Mucosa of rectum (tissue), 2 donors: ENCODE measurements around the gene MMP20.

ENCODE experiments used
- H3K27ac ChIP-seq, 2 donors: one replicate each; pipeline ENCODE4 v1.7.0; 2013; ENCODE audit warnings: inconsistent platforms in 2 of 2, low read depth in 2 of 2, low read length in 2 of 2
- H3K27me3 ChIP-seq, 2 donors: one replicate each; pipeline ENCODE4 v1.7.0; 2013; ENCODE audit warnings: low read length in 2 of 2; ENCODE audit not compliant: control insufficient read depth in 2 of 2, insufficient read depth in 2 of 2
- H3K36me3 ChIP-seq, 2 donors: one replicate each; pipeline ENCODE4 v1.7.0; 2013; ENCODE audit warnings: low read length in 2 of 2; ENCODE audit not compliant: control insufficient read depth in 2 of 2, insufficient read depth in 2 of 2
- H3K4me1 ChIP-seq, 2 donors: one replicate each; pipeline ENCODE4 v1.7.0; 2013; ENCODE audit warnings: low read length in 2 of 2, mild to moderate bottlenecking in 1 of 2; ENCODE audit not compliant: control insufficient read depth in 2 of 2, insufficient read depth in 2 of 2
- H3K4me3 ChIP-seq, 2 donors: one replicate each; pipeline ENCODE4 v1.7.0; 2013; ENCODE audit warnings: low read length in 2 of 2
- H3K9ac ChIP-seq, 2 donors: one replicate each; pipeline ENCODE4 v1.7.0; 2013; ENCODE audit warnings: low read length in 2 of 2, low read depth in 1 of 2, mild to moderate bottlenecking in 1 of 2
- H3K9me3 ChIP-seq, 2 donors: one replicate each; pipeline ENCODE4 v1.7.0; 2013; ENCODE audit warnings: low read length in 2 of 2; ENCODE audit not compliant: control insufficient read depth in 2 of 2
- donor health status: healthy.
- donor health status: Normal muscosa, but diverticular disease.

The MMP20 gene

DNA sequence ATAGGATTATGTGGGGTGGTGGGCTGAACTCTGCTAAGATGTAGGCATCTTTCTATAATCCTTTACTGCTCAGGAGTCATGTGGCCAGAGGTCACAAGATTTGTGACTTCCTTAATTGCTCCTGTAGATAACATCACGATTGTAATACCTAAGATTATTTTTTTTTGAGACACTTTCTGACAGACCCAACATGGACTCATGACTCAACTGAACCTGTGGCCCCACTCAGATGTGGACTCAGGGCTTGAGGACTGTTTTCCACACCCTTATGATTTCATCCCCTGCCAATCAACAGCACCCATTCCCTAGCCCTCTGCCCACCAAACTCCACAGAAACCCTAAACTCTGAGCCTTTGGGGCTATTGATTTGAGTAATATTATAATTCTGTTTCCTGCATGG lies 59.0 kb downstream of the MMP20 start:
- H3K4me1 ChIP-seq: no peaks in the 10 kb centered on the region
- H3K9me3 ChIP-seq: no peaks in the 10 kb centered on the region
- H3K4me3 ChIP-seq: no peak overlapping the region
- H3K9ac ChIP-seq: no peak overlapping the region
- no peaks in the 10 kb centered on the region for H3K27me3 ChIP-seq
- H3K36me3 ChIP-seq: no peaks in the 10 kb centered on the region
- H3K27ac ChIP-seq: no peak overlapping the region

DNA sequence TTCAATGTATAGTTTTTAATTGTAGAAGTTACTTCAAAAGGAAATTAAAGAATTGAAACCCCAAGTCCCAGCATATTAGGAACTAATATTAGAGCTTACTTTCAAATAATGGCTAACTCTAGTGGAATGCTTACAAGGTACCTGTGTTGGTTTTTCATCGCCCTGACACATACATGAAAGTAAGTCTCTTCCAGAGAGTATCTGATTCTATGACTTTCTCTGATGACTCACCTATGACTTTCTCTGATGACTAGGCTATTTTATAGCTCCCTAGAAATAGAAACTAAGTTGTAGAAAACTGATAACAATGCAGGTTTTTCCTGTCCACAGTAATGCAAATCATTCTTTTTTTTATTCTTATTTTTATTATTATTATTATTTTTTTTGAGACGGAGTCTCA lies 61.0 kb downstream of the MMP20 start:
- Histone ChIP-seq H3K4me1 (no peaks in the 10 kb centered on the region), H3K27ac (no peak overlapping the region), H3K27me3 (no peaks in the 10 kb centered on the region), H3K4me3 (no peak overlapping the region), H3K9me3 (no peaks in the 10 kb centered on the region), H3K9ac (no peak overlapping the region), H3K36me3 (no peaks in the 10 kb centered on the region)

DNA sequence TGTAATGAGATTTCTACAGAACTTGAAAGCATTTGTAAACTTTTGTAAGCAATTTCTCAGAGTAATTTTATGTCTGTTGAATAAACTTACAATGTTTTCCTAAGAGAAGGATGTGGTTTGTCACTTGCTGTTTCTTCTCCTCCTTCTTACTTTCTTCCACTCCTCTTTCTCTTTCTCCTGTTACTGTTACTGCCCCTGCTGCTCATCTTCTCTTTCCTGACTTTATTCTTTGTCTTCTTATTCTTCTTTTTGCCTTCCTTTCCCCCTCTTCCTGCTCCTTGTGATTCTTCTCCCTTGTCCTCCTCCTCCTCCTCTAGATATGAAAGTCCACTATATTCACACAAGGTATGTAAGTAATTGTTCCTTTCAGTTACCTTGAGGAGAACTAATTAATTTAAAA lies 63.5 kb downstream of the MMP20 start:
- H3K27me3 ChIP-seq: no peaks in the 10 kb centered on the region
- no peak overlapping the region for H3K27ac ChIP-seq
- H3K9me3 ChIP-seq: no peaks in the 10 kb centered on the region
- no peaks in the 10 kb centered on the region for H3K4me1 ChIP-seq
- H3K36me3 ChIP-seq: no peaks in the 10 kb centered on the region
- no peak overlapping the region for H3K9ac ChIP-seq
- no peak overlapping the region for H3K4me3 ChIP-seq

DNA sequence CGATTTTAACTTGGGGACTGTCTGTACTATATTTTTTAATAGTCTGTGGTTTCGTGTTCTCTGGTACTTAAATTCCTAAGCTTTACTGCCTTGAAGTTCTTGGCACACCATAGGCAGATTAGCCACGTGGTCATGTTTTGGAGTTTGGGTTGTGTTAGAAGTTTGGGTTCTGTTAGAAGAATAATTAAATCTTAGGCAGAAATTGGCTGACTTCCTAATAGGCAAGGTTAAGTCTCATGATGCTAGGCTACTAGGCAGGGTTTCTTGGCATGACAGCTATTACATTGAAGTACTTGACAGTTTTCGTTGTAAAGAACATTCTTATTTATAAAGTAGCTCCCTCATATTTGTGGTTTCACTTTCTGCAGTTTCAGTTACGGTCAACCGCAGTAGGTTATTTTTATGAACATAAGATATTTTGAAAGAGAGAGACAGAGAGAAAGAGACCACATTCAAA lies 64.5 kb downstream of the MMP20 start:
- Histone ChIP-seq H3K9ac (no peak overlapping the region), H3K4me3 (peak overlapping the region in 1 of 2 donors; percentile 56), H3K9me3 (no peaks in the 10 kb centered on the region), H3K27me3 (no peaks in the 10 kb centered on the region), H3K36me3 (no peaks in the 10 kb centered on the region), H3K4me1 (no peaks in the 10 kb centered on the region), H3K27ac (peak overlapping the region in 1 of 2 donors; percentile 23)

DNA sequence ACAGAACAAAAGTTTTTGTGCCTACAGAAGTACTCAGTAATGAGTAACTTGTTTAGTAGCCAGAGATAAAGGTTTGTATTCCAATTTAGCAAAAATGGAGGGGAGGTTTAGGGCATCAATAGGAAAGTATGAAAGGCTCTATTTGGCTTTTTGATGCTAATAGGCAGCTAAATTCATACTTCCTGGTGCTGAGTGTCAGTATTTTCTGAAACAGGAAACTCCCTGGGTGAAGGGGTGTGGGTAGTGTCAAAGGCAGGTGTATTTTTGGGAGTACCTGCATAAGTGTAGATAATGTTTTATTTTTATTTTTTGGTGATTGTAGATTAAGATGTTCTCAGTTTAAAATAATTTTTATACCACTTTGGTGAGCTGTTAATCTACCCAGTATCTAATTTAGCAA lies 65.3 kb downstream of the MMP20 start:
- Histone ChIP-seq H3K27ac (no peak overlapping the region), H3K9ac (no peak overlapping the region), H3K4me3 (no peak overlapping the region)

DNA sequence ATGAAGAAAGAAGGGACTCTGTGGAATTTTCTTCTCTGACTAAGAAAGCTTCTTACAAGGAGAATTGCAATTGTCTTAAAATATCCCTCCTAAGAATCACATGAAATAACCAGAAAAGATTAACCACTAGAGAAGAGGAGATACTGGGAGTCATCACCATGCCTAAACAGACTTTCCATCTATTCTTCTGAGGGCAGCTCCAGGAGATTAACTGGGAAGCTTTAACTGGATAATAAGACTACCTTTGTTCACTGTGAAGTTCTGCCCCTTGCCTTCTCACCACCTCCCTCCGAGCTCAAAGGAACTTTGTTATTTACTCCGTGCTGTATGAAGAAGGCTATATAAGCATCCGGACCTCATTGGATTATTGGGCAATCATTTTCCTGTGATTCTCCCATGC lies 70.0 kb downstream of the MMP20 start:
- Histone ChIP-seq H3K4me3 (no peak overlapping the region), H3K27me3 (no peaks in the 10 kb centered on the region), H3K4me1 (peaks cover 0 to 5% of the 10 kb centered on the region in 2 donors), H3K9ac (no peak overlapping the region), H3K36me3 (no peaks in the 10 kb centered on the region), H3K9me3 (no peaks in the 10 kb centered on the region), H3K27ac (no peak overlapping the region)

More for the DNA sequence above, 65.3 kb downstream of the MMP20 start:
- Histone ChIP-seq H3K36me3 (no peaks in the 10 kb centered on the region), H3K4me1 (no peaks in the 10 kb centered on the region), H3K27me3 (no peaks in the 10 kb centered on the region), H3K9me3 (no peaks in the 10 kb centered on the region)

DNA sequence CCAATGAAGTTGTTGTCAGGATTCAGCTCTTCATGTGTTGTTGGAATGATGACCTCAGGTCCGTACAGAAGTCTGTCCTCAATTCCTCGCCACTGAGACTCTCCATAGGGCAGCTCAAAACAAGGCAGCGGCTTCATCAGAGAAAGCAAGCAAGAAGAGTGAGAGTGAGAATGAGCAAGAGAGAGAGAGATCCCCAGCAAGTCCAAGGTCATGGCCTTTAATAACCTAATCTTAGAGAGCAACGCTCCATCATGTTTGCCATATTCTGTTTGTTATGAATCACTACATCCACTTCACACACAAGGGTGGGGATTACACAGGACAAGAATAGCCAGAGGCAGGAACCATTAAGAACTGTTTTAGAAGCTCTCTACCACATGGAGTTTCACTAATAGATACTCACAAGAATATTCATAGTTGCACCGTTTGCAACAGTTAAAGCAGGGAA lies 71.3 kb downstream of the MMP20 start:
- H3K4me1 ChIP-seq: peaks cover 0 to 5% of the 10 kb centered on the region in 2 donors
- no peaks in the 10 kb centered on the region for H3K36me3 ChIP-seq
- H3K27ac ChIP-seq: no peak overlapping the region
- H3K4me3 ChIP-seq: no peak overlapping the region
- no peak overlapping the region for H3K9ac ChIP-seq
- no peaks in the 10 kb centered on the region for H3K27me3 ChIP-seq
- no peaks in the 10 kb centered on the region for H3K9me3 ChIP-seq

DNA sequence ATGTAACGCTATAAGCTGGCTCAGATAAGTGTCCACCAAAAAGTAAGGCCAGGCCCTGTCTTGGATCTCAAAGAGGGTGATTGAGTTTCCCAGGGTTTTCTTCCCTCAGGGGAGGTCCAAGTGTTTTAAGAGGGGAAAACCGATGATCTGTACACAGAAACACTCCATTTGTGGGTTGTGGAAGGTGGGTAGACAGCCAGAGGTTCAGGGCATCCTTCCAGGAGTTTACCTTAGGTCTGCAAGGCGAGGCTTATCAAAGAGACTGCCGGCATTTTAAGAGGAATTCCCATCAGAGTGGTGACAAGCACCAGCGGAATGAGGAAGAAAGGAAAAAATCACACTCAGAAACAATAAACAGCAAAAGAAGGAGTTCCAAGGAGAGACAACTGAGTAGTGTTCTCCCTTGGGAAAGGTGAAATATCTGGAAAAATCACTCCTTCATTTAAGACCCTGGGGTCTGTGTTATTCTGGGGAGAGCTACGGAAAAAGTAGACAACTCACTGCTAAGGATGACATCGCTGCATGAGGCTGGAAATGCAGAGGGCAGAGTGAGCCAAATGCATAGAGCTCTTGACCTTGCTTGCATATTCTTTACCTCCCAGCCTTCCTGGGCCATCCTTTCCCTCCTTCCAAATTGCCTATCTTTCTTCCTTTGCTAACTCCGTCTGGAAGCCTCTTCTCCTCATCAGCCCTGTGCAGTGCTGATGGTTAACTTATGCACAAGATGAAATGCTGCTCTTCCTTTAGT lies 72.5 kb downstream of the MMP20 start:
- no peaks in the 10 kb centered on the region for H3K9me3 ChIP-seq
- no peak overlapping the region for H3K27ac ChIP-seq
- peaks cover 0 to 5% of the 10 kb centered on the region in 2 donors for H3K4me1 ChIP-seq
- H3K9ac ChIP-seq: no peak overlapping the region
- no peak overlapping the region for H3K4me3 ChIP-seq
- H3K36me3 ChIP-seq: no peaks in the 10 kb centered on the region
- H3K27me3 ChIP-seq: no peaks in the 10 kb centered on the region

DNA sequence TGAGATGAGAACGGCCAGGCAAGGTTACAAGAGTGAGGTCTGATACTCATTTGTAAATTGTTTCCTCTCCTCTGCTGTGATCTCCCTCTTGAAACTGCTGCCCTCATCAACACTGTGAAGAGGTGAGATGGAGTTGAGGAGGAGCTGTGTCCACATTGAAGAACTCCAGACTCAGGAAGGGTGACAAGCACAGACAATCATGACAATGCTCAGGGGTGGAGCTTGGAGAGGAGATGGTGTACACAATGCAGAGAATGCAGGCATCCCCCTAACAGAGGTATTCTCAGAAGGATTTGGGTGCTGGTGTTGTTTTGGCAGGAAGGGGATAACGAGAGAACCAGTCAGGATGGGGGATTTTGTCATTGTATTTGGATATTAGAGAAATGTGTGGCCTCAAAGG lies 73.1 kb downstream of the MMP20 start:
- Histone ChIP-seq H3K4me3 (no peak overlapping the region), H3K27ac (no peak overlapping the region), H3K9me3 (no peaks in the 10 kb centered on the region), H3K4me1 (peaks cover 0 to 5% of the 10 kb centered on the region in 2 donors), H3K9ac (no peak overlapping the region), H3K36me3 (no peaks in the 10 kb centered on the region), H3K27me3 (no peaks in the 10 kb centered on the region)

DNA sequence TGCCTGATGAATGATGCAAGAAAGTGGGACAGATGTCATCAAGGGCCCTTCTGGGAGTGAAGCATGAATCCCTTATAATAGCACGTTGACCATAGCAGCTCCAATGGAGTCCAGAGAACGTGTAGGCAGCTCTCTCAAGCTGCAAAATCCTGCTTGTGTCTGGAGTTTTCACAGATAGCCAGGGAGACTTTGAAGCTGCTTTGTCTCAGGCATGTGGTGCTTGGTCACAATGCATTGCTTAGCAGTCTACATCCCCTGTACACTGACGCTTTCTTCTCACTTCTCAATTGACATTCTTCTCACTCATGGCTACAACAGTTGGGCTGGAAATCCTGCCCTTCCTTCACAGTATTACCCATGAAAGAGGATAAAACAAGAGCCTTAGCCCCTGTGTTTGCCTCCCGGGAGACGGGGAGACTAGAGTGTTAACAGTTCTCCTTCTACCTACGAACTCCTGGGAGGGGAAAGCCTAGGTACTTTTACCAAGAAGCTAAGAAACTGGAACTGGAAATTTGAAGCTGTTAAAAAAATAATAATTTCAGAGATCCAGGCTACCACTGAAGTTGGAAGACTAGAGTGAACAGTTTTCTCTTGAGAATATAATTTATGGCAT lies 73.9 kb downstream of the MMP20 start:
- Histone ChIP-seq H3K4me3 (no peak overlapping the region), H3K9ac (no peak overlapping the region), H3K9me3 (no peaks in the 10 kb centered on the region), H3K27me3 (no peaks in the 10 kb centered on the region), H3K4me1 (peaks cover 0 to 5% of the 10 kb centered on the region in 2 donors), H3K36me3 (no peaks in the 10 kb centered on the region), H3K27ac (no peak overlapping the region)
